ENCODE measurements around the gene NUPR1.
A peak's percentile ranks its signal among the peaks of the same experiment; 100 is the strongest.
"Not testable (repeated sequence)": the region's sequence is repeated elsewhere in the genome, so short reads cannot be mapped to it uniquely, and the experiment has no call there.

Gene NUPR1

DNA sequence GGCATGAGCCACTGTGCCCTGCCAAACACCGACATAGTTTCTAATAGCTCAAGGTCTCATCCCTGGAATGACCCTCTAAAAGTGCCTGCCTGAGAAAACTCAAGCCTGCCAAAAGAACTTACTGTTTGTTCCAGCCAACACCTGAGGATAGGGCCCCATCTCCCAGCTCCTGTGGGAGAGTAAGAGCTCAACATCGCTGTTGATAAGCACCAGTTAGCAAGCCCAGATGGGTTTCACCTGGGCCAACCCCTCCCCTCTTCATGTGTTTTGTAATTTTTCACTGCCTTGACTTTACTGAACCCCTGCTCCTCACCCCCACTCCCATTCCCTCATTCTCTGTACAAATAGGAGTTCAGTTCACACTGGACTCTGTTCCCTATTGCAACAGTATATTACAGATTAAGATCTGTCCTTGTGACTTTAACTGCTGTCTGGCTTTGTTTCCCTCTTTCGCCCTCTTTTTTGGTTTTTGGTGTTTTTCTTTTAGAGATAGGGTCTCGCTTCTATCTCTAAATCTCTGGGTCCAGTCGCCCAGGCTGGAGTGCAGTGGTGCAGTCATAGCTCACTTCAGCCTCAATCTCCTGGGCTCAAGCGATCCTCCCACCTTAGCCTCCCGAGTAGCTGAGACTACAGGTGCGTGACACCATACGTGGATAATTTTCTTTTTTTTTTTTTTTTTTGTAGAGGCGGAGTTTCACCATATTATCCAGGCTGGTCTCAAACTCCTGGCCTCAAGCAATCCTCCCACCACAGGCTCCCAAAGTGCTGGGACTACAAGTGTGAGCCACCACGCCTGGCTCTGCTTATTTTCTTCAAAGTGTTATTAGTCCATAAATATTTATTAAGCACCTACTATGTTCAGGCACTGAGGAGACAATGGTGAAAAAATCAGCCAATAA lies 12.3 kb downstream of the NUPR1 start:
- no peak for DNase-seq

DNA sequence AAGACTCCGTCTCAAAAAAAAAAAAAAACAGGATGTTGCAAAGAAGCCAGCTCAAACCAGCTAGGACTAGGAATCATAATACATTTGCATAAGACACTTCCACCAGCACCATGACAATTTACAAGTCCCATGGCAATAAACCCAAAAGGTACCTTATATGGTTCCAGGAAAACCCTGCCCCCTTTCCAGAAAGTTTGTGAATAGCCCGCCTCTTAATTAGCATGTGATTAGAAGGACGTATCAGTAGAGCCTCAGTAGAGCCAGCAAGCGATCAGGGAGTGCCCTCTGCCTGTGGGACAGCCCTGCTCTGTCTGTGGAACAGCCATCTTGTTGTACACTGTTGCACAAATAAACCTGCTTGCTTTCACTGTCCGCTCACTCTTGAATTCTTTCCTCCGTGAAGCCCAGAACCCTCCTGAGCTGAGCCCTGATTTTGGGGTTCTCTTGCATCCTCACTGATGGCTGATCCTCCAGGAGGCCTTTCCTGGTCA lies 14.0 kb downstream of the NUPR1 start:
- peak; percentile 87 to 89 for DNase-seq

DNA sequence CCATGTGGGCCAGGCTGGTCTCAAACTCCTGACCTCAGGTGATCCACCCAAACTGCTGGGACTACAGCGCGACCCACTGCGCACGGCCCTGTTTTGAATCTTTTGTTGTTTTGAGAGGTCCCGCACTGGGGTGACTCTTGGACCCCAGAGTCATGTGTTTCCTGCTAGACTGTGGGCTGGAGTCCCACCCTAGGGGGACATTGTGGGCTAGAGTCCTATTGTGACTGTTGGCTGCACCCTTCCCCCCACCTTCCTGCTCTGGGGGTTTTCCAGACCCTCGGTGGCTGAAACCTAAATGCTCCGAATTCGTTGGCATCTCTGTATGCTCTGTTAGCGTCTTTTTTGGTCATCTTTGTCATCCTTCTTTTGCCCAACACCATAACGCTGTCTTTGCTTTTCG lies 16.0 kb downstream of the NUPR1 start:
- no peak for DNase-seq

DNA sequence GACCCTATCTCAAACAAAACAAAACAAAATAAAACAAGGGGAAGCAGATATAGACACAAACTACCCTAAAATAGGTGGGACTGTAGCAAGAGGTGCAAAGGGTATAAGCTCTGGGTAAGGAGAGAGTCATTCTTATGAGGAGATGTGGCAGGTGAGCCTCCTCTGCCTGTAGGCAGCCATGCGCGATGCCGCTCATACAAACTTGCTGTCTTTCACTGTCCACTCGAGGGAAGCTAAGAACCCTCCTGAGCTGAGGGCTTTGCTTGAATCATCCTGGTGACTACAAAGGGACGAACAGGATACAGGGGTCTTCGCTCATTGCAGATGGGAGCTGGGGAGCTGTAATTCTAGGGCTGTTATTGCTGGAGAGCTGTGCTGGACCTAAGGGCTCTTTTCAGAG lies 17.3 kb downstream of the NUPR1 start:
- DNase-seq = no peak

DNA sequence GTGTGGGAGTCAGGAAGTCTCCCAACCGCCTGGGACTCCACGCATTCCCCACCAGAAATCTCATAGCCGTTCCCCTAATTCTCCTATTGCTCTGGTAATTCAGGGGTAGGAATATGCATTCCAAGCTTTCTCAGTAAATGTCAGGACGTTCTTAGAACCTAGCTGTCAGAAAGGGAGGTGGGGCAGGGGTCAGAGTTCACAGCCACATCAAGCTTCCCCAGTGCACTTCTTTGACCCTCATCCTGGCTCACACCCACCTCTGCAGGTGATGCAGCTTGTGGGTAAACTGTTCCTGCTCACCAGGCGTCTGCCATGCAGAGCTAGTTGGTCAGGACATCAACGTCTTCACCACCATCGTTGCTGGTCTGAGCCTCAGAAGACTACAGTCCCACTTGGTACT lies 18.1 kb downstream of the NUPR1 start:
- no peak for DNase-seq

DNA sequence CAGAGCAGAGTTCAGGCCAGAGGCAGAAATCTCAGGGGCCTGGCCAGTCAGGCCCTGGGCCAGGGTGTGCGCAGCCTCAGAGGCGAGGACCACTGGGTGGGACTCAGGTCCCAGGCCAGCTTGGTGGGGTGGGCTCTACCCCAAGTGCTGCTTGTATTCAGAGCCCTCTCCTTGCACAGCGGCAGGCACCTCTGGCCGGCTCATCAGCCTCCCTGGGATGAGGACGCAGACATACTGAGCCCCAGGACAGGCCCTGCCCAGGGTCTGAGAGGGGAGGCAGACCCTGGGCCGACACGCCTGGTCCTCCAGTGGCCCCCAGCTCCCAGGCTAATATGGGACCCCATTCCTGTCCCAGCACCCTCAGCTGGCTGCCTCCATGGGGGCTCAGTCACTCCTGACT lies 24.5 kb downstream of the NUPR1 start:
- DNase-seq = no peak

DNA sequence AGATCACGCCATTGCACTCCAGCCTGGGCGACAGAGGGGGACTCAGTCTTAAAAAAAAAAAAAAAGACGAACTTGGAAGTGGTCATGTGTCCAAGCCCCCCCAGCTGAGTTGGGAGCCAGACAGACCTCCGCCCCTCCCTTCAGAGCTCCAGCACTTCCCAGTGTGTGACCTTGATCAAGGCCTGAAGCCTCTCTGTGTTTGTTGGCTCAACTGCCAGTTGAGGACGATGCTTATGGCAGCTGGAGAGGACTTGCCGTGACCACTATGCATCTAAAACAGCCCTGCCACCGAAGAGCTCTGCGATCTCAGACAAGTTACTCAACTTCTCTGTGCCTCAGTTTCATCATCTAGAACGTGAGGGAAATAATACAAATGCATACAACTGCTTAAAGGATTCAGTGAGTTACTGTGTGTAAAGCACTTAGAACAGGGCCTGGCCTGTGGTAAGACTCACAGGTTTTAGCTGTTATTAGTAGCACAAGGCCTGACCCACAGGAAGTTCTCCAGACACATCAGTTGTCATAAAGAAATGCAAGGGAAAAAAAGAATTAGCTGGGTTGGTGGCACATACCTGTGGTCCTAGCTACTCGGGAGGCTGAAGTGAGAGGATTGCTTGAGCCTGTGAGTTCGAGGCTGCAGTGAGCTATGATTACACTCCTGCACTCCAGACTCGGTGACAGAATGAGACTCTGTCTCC lies 25.1 kb downstream of the NUPR1 start:
- no peak for DNase-seq

DNA sequence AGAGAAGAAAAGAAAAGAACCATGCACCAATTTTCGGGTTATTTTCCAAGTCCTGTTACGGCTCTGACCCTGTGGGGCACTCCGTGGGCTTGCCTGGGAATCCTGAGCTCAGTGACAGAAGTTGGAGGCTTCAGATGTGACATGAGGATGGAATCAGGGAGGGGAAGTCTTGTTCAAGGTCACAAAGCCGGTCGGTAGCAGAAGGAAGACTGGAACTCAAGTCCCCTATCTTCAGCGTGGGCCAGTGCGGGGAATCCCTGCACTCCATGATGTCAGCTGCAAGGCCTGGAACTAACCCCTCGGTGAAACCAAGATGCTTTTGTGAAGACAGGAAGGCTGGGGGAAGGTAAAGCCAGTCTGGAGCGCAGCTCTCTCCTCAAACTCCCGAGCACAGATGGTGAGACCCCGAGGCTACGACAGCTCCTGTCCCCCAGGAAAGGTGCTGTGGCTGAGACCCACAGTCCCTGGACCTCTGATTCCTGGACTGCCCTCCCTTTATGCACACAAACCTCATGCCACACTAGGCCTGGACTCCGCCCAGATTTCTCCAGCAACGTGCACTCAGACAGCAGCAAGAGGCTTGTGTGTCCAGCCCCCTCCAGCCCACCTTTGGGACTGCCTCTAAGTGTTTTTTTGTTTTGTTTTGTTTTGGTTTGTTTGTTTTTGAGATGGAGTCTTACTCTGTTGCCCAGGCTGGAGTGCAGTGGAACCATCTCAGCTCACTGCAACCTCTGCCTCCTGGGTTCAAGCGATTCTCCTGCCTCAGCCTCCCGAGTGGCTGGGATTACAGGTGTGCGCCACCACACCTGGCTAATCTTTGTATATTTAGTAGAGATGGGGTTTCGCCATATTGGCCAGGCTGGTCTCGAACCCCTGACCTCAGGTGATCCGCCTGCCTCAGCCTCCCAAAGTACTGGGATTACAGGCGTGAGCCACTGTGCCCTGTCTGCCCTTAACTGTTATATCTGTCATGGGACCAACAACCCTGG lies 26.7 kb downstream of the NUPR1 start:
- DNase-seq = no peak

DNA sequence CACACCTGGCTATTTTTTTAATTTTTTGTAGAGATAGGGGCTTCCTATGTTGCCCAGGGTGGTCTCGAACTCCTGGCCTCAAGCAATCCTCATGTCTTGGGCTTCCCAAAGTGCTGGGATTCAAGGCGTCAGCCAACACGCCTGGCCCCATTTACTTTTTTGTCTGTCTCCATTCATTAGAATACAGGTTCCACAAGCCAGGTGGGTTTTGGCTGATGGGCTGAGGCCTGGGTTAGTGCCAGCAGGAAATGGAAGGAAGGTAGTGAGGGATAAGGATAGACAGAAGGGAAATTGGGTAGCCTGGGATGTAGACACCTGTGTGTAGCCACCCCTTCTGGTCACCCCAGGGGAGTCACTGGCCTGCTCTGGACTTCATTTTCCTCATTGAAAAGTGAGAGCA lies 27.7 kb downstream of the NUPR1 start:
- DNase-seq = no peak

DNA sequence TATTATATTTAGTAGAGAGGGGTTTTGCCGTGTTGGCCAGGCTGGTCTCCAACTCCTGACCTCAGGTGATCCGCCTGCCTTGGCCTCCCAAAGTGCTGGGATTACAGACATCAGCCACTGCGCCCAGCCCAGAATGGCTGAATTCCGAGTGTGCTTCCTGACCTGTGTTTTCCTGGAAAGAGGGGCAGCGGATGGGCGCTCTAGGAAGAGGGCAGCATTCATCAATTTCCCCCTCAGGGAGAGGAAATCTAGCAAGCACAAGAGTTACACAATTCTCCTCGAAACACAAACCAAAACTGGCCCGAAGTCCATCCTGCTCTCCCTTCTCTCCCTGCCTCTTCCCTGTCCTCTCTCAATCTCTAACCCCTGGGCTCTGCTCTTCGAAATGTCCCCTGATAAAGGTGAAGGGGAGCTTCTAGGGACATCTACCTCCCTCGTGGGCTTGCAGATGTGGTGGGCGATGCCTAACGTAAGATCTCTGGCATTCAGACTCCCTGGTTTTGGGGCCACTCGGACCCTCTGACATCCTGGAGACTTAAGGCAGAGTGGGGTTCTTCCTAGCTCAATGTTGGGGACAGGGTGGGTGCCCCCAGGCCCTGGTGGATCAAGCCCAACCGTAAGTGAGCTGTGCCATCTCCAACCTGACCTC lies 33.2 kb downstream of the NUPR1 start:
- DNase-seq = no peak

DNA sequence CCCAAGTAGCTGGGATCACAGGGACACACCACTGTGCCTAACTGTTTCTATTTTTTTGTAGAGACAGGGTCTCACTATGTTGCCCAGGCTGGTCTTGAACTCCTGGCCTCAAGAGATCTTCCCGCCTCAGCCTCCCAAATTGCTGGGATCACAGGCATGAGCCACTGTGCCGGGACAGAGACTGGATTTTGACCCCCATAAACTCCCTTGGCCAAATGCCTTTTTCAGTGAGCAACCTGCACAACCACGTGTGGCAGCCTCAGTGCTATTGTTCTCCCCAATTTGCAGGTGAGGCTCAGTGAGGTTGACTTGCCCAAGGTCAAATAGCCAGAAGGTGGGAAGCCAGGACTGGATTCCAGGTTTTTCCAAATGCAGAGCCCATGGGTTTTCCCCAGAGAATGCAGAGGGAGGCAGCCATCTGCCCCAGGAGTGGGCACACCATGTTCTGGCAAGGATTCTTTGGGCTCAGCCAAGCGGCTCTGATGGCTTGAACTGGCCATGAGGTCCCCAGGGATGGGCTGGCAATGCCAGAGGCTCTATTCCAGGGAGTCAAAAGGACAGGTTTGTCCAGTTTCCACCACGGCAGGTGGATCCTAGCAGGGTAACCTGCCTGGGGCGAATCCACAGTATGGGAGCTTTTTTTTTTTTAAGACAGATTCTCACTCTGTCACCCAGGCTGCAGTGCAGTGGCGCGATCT lies 33.9 kb downstream of the NUPR1 start:
- DNase-seq = peak; percentile 51 to 82

DNA sequence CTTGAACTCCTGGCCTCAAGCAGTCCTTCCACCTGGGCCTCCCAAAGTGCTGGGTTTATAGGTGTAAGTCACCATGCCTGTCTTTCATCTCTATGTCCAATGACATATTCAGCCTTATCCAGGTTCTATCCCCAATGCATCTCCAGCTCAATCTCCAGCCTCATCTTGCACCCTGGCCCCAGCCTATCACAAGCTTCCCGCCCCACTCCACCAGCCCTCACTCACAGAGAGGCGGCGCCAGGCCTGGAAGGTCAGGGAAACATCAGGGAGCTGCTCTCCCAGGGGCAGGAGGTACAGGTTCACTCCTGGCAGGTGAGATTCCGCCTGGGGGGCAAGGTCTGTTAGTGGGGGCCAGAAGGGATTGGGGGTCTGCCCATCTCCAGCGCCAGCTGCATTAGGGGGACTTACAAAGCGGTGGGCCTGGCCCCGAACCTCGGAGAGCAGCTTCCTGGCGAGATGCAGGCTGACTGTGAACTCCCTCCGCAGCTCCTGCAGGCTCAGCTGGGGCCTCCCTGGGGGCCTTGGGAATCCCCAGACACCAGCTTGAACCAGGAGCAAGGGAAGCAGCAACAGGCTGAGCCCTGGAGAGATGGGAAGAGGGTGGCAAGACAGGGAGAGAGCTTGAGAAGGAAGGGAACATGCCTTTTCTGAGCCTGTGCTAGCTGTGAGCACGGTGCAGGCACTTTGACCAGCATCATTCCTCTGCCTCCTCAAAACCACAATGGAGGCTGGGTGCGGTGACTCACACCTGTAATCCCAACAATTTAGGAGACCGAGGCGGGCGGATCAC lies 35.1 kb downstream of the NUPR1 start:
- no peak for DNase-seq

DNA sequence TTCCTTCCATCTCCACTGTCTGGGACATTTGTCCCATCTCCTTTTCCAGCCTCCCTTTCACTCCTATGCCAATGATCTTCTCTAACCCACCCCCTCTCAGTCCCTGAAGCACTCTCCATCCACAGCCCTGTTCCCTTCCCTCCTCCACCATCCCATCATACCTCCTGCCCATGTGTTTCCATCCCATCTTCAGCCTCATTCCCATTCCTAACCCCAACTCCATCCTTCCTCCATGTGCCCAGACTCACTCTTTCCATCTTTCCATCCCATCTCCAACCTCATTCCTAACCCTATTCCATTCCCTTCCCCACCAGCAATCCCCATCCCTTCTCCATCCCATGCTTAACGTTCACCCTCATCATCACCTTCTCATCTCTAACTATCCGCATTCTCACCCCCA lies 36.5 kb downstream of the NUPR1 start:
- no peak for DNase-seq

DNA sequence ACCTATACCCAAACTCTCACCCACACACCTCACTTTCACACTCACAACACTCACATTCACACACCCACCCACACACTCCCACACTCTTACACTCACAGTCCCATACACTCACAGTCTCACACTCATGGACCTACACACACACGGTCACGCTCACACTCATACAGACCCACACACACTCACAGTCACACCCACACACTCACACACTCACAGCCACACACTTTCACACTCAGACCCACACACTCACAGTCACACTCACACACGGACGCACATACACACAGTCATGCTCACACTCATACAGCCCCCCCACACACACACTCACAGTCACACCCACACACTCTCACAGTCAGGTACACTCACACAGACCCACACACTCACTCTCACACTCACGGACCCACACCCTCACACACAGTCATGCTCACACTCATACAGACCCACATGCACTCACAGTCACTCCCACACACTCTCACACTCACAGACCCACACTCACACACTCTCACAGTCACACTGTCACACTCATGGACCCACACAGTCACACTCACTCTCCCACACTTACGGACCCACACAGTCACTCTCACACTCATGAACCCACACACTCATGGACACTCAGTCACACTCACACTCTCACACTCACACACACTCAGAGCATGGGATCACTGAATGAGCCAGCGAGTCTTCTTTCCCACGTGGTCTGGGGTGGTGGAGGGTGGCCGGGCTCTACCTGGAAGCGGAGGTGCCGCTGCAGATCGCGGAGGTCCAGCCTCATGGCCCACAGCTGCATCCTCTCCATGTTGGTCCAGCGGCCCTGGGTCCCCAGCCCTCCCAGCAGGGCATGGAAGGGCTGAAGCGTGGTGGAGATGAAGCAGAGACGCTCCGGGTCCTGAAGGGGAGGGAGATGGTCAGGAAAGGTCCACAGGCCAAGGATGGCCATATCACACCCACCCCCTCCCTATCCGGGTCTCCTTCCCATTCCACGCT lies 37.2 kb downstream of the NUPR1 start:
- no peak for DNase-seq

DNA sequence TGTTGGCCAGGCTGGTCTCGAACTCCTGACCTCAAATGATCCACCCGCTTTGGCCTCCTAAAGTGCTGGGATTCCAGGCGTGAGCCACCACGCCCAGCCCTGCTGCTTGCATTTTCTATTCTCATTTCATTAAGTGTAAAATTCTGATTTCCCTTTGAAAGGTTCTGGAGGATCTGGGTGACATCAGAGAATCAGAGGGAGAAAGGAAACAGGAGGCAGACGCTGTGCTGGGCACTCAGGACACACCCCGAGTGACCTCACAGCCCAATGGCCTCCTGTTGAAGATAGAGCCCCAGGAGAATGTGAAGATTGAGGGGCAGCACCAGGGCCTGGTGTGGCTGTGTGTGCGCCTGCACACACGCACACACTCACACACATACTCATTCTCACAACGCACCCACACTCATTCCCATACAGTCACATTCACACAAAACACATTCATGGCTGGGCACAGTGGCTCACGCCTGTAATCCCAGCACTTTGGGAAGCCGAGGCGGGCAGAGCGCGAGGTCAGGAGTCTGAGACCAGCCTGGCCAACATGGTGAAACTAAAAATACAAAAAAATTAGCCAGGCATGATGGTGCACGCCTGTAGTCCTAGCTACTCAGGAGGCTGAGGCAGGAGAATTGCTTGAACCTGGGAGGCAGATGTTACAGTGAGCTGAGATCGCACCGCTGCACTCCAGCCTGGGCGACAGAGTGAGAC lies 38.1 kb downstream of the NUPR1 start:
- not testable (repeated sequence) for DNase-seq

DNA sequence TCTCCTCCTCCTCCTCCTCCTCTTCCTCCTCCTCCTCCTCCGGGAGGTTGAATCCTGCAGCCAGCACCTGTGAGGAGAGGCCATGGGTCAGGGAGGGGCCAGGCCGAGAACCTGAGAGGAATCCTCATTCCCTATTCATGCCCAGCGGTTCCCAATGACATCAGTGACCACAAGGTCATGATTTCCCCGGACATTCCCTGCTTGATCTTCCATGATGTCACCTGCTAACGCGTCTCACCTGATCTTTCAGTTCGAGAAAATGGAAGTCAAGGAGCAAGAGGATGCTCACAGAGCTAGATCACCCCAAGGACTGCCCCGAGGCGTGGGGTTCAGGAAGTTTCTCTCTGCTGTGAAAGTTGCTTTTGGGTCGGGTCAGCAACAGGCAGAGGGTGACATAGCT lies 38.9 kb downstream of the NUPR1 start:
- DNase-seq = no peak

DNA sequence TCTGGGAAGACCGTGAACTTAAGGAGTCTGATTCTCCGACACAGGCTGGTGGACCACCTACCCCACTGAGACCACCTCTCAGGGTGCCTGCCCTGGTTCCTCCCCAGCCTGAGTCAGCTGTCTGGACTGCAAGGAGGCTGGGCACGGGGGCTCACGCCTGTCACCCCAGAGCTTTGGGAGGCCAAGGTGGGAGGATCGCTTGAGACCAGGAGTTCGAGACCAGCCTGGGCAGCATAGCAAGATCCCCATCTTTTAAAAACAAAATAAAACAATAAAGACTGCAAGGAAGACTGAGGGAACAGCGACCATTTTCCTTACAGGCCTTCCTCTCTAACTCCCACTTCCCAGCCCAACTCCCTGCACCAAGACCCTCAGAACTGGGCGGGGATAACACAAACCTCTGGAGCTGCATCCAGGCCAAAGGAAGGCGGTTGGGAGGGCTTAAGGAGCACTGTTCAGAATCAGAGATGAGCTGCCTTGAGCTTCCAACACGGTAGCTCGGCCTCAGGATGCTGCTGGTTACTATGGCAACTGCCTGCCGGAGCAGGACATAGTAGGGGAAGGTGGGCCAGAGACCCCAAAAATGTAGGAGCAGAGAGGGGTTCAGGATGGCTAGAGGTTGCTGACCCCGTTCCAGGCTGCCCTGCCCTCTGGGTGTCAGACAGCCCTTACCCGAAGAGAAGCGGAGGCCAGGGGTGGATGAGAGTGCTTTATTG lies 40.0 kb downstream of the NUPR1 start:
- DNase-seq = no peak

DNA sequence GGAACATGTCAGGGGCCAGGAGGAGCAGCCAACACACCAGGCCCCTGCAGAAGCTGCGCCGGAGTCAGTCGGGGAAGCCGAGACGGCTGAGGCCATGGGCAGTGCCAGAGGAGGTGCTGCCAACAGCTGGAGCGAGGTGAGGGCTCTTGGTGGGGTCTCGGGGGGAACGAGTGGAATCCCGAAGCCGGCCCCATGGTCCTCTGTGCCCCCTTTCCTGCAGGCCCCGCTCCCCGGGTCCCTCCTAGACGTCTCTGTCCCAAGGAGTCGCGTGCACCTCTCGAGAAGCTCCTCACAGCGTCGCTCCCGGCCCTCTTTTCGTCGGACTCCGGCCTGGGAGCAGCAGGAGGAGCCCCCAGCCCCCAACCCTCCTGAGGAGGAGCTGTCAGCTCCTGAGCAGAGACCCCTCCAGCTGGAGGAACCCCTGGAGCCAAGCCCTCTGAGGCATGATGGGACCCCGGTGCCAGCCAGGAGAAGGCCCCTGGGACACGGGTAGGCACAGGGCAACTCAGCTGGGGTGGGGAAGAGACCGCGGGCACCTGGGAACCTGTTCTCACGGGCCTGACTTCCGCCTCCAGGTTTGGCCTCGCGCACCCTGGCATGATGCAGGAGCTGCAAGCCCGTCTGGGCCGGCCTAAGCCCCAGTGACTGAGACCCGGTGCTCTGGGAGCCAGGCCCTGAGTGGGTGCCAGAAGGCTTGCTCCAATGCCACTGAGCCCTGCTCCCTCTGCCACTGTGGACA lies 40.7 kb downstream of the NUPR1 start:
- no peak for DNase-seq
